AG20443 (cell line): ENCODE results near the gene NUTM2F.
"Not testable (repeated sequence)": the region's sequence is repeated elsewhere in the genome, so short reads cannot be mapped to it uniquely, and the experiment has no call there.

Experiments used
- DNase-seq: peaks from one replicate; pipeline ENCODE4 v3.0.0; 2012; ENCODE audit warnings: low spot score, mixed read lengths

The NUTM2F gene, protein sequence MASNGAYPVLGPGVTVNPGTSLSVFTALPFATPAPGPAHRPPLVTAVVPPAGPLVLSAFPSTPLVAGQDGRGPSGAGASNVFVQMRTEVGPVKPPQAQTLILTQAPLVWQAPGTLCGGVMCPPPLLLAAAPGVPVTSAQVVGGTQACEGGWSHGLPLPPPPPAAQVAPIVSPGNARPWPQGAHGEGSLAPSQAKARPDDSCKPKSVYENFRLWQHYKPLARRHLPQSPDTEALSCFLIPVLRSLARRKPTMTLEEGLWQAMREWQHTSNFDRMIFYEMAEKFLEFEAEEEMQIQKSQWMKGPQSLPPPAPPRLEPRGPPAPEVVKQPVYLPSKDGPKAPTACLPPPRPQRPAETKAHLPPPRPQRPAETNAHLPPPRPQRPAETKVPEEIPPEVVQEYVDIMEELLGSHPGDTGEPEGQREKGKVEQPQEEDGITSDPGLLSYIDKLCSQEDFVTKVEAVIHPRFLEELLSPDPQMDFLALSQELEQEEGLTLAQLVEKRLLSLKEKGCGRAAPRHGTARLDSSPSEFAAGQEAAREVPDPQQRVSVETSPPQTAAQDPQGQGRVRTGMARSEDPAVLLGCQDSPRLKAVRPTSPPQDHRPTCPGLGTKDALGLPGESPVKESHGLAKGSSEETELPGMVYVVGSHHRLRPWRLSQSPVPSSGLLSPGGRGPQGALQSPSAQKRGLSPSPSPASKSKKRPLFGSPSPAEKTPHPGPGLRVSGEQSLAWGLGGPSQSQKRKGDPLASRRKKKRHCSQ

DNA sequence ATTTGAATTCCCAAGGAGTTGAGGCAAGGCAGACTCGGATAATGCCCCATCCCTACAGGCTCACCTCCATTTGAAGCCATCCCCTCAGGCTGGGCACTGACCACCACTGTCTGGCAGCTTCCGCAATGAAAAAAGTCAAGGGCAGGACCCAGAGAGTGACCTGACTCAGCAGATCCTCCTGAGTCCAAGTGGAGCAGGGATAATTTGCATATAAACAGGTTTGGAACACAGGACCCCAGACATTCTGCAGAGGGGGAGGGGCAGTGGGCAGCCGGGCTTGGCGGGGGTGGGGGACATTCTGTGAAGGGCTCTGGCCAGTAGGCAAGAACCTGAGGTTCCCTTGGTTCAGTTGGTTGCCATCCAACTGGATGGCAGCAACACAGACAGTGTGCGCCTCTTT is at the start of gene NUTM2F:
TSS of gene NUTM2F (minus strand) at position 101 of the 400 bp plus-strand sequence. CDS start at position 80, 21 bp downstream.
- not testable (repeated sequence) for DNase-seq

DNA sequence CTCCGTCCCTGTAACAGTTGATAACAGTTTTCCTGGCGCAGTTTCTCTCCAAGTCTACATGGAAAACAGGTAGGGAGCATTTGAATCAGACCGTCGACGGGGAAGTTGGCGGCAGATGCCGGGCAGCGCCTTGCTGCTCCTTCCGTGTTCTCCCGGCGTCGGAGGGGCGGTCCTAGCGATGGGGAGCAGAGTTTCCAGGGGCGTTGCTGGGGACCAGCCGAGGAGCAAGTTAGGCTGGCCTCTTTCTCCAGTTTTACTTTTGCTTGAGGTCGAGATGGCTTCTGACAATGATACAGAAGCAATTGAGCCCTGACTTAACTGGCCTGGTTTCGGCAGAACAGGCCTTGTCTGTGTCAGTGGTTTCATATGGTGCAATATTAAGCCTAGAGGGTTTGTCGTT is 46.8 kb upstream of the NUTM2F start:
- DNase-seq, result peak; percentile 0

DNA sequence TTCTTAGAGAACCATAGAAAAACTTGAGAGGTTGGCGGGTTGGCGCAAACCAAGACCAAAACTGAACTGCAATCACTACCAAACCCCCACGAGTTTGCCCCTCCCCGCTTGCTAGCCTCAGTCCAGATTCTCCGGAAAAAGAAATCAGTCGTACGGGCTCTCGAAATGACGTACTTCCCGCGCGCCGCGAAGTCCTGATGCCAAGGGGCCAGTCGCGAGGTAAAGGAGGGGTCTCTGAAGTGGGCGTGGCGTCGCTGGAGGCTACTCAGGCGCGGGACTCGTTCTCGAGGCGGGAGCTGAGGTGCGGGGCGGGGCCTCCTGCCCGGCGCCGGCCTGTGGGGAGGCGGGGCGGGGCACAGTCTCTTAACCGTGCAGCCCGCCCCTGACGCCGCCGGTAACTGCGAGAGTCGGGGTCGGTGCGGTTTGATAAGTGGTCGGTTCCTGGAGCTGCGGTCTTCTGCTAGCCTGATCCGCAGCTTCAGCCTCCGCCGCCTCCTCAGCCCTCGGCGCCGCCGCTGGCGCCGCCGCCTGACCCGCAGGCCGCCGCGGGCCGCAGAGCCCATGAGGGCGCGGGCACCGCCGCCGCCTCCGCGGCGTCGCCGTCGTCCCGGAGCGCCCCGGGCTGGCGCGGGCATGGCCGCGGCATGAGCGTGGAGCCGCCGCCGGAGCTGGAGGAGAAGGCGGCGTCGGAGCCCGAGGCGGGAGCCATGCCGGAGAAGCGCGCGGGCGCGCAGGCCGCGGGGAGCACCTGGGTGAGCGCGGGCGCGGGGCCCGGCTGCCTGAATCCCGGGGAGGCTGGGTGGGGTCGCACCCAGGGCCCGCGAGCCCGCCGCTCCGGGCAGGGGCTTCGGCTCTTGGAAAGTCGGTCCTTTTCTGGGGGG is 46.0 kb upstream of the NUTM2F start:
- peak; percentile 92 for DNase-seq

DNA sequence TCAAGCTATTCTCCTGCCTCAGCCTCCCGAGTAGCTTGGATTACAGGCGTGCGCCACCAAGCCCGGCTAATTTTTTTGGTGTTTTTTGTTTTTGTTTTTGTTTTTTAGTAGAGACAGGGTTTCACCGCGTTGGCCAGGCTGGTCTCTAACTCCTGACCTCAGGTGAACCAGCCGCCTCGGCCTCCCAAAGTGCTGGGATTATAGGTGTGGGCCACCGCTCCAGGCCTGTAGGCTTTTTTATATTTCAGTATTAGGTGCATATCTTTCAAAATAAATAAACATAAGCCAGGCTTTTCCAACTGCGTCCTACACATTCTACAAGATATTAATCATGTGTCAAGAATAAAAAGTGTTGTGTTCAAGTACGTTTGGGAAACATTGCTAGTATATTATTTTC is 45.3 kb upstream of the NUTM2F start:
- not testable (repeated sequence) for DNase-seq

DNA sequence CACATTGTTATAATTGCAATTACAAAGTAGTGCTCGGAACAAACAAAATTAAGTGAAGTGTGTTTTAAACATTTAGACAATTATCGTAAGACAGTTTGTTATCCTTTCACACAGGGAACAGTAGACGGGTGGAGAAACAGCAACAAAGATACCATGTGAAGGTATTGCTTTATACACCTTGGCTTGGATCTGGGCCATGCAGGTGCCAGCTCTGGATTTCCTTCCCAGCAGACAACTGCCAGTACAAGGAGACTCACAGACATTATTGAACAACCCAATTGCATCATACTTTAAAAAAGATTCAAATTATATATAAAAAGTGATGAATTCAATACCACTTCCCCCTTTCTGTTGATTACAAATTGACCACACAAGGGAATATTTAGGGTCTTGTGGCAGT is 41.8 kb upstream of the NUTM2F start:
- not testable (repeated sequence) for DNase-seq

DNA sequence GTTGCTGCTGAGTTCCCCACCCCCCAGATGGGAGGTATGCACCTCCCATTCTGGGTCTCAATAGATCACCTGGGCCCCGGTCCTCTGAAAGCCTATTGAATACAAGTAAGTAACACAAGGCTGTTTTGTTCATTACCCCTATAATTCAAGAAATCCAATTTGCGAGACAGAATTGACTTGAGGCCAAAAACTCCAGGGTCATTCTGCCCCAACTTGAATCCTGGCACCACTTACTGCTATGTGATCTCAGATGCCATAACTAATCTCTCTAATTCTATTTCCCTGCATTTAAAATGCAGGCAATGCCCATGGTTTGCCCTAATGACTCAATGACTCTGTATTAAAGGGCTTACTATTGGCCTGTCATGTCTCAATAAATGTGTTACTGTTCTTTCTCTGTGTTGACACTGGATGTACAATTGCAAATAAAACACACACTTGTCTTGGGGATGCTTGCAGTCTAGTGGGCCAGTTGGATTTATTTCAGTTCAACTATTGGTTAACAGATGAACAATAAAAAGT is 35.7 kb upstream of the NUTM2F start:
- not testable (repeated sequence) for DNase-seq

DNA sequence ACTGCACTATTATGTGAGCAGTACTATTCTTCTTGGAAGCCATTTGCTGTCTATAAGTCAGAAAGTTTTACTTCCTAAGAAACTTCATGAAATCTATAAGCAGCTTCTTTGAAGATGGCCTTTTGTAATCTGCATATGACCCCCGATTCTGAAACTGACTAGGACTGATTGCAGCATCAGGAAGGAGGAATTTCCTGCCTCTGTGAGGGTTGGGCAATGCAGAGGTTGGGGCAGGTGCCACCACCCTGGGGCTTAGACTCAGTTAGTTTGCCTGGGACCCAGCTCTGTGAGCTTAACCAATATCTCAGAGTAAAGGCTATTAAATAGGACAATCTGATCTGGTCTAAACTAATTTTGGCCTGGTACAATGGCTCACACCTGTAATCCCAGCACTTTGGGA is 28.7 kb upstream of the NUTM2F start:
- DNase-seq, result not testable (repeated sequence)

DNA sequence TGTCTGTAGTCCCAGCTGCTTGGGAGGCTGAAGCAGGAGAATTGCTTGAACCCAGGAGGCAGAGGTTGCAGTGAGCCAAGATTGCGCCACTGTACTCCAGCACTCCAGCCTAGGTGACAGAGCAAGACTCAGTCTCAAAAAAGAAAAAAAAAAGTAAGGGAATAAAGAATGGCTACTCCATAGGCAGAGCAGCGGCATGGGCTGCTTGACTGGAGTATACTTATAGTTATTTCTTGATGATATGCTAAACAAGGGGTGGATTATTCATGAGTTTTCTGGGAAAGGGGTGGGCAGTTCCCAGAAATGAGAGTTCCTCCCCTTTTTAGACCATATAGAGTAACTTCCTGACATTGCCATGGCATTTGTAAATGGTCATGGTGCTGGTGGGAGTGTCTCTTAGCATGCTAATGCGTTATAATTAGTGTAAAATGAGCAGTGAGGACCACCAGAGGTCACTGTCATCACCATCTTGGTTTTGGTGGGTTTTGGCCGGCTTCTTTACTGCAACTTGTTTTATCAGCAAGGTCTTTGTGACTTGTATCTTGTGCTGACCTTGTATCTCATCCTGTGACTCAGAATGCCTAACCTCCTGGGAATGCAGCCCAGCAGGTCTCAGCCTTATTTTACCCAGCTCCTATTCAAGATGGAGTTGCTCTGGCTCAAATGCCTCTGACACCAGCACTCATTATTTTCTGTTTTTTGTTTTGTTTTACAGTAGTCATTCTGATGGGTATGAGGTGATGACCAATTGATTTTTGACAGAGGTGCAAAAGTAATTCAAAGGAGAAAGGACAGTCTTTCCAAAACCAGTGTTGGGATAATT is 23.7 kb upstream of the NUTM2F start:
- not testable (repeated sequence) for DNase-seq

DNA sequence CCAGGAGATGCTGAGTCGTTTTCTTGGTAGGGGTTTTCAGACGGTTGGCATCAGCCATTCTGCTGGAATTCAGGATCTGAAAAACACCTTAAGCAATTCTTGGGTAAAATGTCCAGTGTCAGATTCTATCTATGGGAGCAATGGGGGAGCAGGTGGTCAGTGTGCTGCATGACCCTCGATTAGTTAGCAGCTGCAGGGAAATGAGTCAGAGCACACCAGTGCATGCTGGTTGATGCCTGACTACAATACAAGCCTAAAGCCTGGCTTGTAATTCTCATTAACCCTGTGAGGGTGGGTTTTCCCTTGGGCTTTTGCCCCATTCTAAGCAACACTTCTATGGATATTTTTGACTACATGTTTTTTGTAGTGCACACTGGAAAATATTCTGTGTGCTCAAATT is 20.3 kb upstream of the NUTM2F start:
- not testable (repeated sequence) for DNase-seq

DNA sequence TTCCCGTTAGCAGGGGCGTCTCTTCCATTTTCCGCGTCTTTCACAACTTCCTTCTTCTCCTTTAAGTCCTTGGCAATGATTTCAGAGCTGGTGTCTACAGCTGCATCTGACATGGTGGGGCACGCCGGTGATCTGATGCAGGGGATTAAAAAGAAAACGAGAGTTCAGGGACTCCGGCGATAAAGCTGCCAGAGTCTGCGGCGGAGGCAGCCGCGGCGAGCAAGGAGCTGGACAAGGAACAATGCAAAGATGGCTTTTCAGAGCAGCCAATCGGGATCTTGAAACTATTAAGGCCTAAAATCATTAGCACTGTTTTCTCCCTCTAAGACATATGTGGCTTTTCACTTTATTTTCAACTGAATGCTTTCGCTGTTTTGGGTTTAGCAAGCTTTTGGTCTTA is 19.0 kb upstream of the NUTM2F start:
- not testable (repeated sequence) for DNase-seq

DNA sequence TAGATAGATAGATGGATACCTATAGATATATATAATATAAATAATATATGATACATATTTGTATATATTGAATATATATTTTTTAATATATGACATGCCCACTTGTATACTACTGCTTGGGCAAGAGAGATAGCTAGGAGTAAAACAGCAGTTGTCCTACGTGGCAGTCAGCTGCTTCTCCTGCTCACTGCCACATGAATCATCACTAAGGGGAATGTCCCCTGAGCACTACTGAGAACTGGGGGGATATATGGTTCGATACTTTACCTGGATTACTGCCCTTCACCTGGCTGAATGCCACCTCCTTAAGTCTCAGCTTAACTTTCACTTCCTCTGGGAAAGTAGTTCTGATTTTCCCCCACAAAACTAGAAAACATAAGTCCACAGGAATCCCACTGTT is 13.3 kb upstream of the NUTM2F start:
- not testable (repeated sequence) for DNase-seq

DNA sequence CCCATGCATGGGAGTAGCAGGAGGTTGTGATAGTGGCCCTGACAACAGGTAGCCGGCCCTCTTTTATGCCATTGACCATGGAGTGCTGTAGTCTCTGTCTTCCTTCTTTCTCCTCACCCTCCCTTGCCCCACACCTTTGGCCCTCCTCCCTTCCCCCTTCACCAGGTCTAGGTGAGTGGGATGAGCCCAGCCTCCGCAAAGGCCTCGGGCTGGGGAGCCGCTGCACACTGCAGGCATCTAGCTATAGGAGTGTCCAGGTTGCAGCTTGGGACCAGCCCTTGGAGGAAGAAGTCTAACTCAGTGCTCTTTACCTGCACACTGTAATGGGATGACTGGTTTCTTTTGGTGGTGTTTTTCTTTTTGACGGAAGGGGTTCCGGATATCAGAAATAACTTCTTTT is 12.3 kb upstream of the NUTM2F start:
- not testable (repeated sequence) for DNase-seq

DNA sequence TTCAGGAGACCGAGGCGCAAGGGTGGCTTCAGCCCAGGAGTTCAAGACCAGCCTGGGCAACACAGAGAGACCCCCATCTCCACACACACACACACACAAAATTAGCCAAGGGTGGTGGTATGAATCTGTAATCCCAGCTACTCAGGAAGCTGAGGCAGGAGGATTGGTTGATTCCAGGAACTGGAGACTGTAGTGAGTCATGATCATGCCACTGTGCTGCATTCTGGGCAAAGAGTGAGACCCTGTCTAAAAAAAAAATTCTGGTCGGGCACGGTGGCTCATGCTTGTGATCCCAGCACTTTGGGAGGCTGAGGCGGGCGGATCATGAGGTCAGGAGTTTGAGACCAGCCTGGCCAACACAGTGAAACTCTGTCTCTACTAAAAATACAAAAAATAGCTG is 11.2 kb upstream of the NUTM2F start:
- DNase-seq, result not testable (repeated sequence)

DNA sequence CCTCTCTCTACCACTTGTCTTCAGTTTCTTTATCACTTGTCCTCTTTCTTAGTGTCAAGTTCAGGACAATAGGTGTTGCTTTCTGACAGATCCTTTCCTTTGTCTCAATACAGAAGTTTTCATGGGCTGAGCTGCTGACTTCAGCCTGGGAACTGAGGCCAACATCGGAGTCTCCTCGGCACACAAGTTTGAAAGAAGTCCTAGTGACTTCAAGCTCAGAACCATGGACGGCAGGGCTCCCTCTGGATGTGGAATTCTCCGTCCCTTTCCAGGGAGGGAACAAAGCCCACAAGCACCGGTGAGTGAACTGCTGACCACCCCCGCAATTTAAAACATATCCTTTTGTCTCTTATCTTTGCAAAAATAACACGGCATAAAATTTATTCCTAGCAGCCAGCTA is 10.3 kb upstream of the NUTM2F start:
- not testable (repeated sequence) for DNase-seq

DNA sequence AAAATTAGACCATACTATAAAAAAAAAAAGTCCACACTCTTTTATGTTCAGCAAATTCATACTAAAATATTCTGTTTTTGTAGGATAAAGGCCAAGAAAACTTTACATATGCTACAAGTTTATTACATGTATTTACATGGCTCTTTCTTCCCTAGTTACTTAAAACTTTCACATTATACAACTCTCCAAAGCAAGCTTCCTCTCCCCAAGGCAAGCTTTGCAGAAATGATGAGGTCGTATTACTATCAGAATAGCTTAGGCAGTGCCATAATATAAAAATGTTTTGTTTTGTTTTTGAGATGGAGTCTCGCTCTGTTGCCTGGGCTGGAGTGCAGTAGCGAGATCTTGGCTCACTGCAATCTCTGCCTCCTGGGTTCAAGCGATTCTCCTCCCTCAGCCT is 8.0 kb upstream of the NUTM2F start:
- not testable (repeated sequence) for DNase-seq

DNA sequence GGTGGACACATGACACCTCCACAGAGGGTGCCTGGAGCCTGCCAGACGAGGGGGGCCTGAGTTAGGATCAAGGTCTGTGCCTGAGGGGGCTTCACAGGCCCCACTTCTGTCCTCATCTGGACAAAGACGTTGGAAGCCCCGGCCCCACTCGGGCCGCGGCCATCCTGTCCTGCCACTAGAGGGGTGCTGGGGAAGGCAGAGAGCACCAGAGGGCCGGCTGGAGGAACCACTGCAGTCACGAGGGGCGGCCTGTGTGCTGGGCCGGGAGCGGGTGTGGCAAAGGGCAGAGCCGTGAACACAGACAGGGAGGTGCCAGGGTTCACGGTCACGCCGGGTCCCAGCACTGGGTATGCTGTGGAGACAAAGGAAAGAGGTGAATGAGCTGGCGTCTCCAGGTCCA is 2.9 kb downstream of the NUTM2F start:
- not testable (repeated sequence) for DNase-seq

DNA sequence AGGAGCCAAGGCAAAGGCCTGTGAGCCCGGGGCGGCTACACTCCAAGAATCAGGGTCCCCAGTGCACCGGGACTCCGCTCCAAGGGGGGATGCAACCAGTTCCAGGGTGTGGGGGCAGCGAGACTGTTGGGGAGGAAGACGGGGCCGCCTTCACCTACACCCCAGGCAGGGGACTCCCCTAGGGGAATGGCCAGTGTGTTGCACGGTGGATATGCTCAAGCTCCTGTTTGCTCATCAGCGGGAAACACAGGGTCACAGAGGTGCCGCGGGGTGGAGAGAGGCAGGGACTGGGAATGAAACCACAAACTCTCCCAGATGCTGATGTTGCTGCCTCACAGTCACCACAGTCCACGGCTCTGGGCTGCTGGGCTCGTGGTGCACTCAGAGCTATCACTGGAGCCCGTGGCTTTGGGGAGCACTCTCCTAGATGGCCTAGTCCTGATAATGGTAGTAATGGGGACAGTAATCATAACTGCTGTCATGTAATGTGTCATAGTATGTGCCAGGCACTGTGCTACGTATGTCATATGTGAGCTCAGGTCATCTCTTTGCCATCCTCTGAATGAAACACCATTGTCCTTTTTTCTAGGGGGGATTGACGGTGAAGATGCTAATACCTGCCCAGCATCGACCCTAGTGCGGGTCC is 5.2 kb downstream of the NUTM2F start:
- DNase-seq, result not testable (repeated sequence)

DNA sequence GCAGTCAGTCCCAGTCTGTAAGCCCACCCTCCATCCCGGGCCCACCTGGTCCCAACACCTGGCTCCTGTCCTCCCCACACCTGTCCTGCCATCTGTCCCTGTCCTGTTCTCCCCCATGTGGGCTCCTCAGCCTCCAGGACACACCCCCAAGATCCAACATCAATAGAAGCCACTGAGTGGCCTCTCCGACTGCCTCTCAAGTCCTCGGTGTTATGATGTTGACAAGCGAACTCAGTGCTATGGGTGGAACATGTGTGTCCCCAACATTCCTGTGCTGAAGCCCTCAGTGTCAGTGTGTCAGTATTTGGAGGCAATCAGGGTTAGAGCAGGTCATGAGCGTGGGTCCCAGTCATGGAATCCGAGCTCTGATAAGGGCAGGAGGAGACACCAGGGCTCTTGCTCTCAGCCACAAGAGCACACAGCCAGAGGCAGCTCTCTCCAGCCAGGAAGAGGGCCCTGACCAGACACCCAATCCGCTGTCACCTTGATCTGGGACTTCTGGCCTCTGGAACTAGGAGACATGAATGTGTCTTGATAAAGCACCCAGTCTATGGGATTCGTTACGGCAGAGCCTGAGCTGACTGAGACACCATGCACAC is 6.0 kb downstream of the NUTM2F start:
- not testable (repeated sequence) for DNase-seq

DNA sequence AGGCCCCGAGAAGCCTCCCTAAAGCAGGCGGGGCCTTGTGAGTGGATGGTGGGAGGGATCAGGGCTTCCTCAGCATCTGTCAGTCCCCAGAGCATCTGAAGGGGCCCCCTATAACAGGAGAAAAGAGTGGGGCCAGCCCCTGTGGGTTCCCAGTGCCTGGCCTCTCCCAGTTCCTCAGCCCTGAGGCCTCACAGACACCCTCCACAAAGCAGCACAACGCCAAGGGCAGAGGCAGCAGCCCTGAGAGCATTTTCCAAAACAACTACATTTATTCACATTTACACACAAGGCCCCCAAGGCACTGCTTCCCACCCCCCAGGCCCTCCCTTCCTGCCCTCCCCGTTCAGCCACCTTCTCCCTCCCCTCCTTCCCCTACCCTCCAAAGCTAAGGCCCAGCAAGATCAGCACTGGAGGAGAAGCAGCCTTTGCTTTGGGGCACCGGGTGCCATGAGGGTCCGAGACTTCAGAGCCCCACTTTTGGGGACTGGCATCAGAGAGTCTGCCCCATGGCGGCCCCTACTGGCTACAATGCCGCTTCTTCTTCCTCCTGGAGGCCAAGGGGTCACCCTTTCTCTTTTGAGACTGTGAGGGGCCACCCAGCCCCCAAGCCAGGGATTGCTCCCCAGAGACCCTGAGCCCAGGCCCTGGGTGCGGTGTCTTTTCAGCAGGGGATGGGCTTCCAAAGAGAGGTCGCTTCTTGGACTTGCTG is 10.3 kb downstream of the NUTM2F start:
- DNase-seq, result not testable (repeated sequence)
